Breast epithelium (tissue), 3 donors: ENCODE data around the gene COLQ.

Experiments used
- CTCF ChIP-seq, 3 donors: fragments of 450-650 bp; IDR thresholded peaks; one replicate each; pipeline ENCODE4 v1.5.1; 2016 to 2017; ENCODE audit warnings: antibody characterized with exemption in 3 of 3, mild to moderate bottlenecking in 3 of 3, moderate library complexity in 3 of 3
- POLR2A ChIP-seq: fragments of 450-650 bp; IDR thresholded peaks from one replicate; pipeline ENCODE4 v1.6.1; 2016; ENCODE audit warnings: antibody characterized with exemption, mild to moderate bottlenecking, moderate library complexity

GRCh38 chr3:15562560-15562959, 41.1 kb upstream of the COLQ start:
- no peak for TF ChIP-seq CTCF (IDR thresholded peaks at IDR 0.05)
- no peak for TF ChIP-seq POLR2A
